RWPE2 (cell line): ENCODE results near the gene SEC62.
A peak's percentile ranks its signal among the peaks of the same experiment; 100 is the strongest.

Experiments used
- ATAC-seq: fragments of 200-7000 bp; cut with Tn5 transposase; 3 replicates; pipeline ENCODE4 v1.9.1; 2021; ENCODE audit warnings: low read depth
- DNase-seq: peaks from one replicate; pipeline ENCODE4 v3.0.0-alpha.2; 2020; ENCODE audit warnings: low spot score
- H3K27ac ChIP-seq: fragments of 450-650 bp; 2 replicates; pipeline ENCODE4 v1.5.1; 2017; ENCODE audit warnings: mild to moderate bottlenecking; ENCODE audit not compliant: poor library complexity, severe bottlenecking
- H3K27me3 ChIP-seq: fragments of 250-450 bp; sonication (Bioruptor Pico); 2 replicates; pipeline ENCODE4 v1.5.1; 2021; ENCODE audit warnings: mild to moderate bottlenecking, moderate library complexity; ENCODE audit not compliant: insufficient read depth, poor library complexity, severe bottlenecking
- H3K36me3 ChIP-seq: fragments of 250-450 bp; sonication (Bioruptor Pico); 2 replicates; pipeline ENCODE4 v1.5.1; 2020; ENCODE audit warnings: low read depth, mild to moderate bottlenecking, moderate library complexity
- H3K4me1 ChIP-seq: fragments of 250-450 bp; sonication (Bioruptor Pico); 2 replicates; pipeline ENCODE4 v1.5.1; 2021; ENCODE audit warnings: mild to moderate bottlenecking, moderate library complexity; ENCODE audit not compliant: insufficient read depth, poor library complexity, severe bottlenecking
- H3K4me3 ChIP-seq: fragments of 250-450 bp; sonication (Bioruptor Pico); 2 replicates; pipeline ENCODE4 v1.5.1; 2021; ENCODE audit warnings: mild to moderate bottlenecking, moderate library complexity; ENCODE audit not compliant: severe bottlenecking
- H3K9me3 ChIP-seq: fragments of 250-450 bp; sonication (Bioruptor Pico); 2 replicates; pipeline ENCODE4 v1.5.1; 2021; ENCODE audit warnings: mild to moderate bottlenecking, moderate library complexity; ENCODE audit not compliant: severe bottlenecking
- TF ChIP-seq, protein P1 (sequence below): fragments of 450-650 bp; IDR thresholded peaks from one replicate; pipeline ENCODE4 v1.5.1; 2017; ENCODE audit warnings: mild to moderate bottlenecking, moderate library complexity; ENCODE audit not compliant: poor library complexity, severe bottlenecking

SEC62 gene

DNA sequence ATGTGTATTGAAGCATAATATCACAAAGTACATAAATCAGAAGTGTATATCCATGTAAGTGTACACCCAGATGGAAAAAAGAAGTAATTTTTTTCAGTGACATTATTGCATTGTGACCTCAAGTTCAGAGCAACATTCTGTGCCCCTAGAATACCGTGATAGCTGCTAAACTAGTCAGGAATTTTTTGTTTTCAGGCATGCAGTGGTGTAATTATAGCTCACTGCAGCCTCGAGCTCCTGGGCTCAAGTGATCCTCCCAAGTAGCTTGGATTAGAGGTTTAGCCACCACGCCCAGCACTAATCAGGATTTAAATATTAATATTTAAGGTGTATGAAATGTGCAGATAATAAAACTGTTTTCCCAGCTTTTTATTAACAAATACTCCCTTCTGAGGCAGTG lies 25.5 kb downstream of the SEC62 start:
- H3K4me1 ChIP-seq: no peaks in the 10 kb centered on the region
- no peak overlapping the region for H3K27ac ChIP-seq
- TF ChIP-seq, protein P1, sequence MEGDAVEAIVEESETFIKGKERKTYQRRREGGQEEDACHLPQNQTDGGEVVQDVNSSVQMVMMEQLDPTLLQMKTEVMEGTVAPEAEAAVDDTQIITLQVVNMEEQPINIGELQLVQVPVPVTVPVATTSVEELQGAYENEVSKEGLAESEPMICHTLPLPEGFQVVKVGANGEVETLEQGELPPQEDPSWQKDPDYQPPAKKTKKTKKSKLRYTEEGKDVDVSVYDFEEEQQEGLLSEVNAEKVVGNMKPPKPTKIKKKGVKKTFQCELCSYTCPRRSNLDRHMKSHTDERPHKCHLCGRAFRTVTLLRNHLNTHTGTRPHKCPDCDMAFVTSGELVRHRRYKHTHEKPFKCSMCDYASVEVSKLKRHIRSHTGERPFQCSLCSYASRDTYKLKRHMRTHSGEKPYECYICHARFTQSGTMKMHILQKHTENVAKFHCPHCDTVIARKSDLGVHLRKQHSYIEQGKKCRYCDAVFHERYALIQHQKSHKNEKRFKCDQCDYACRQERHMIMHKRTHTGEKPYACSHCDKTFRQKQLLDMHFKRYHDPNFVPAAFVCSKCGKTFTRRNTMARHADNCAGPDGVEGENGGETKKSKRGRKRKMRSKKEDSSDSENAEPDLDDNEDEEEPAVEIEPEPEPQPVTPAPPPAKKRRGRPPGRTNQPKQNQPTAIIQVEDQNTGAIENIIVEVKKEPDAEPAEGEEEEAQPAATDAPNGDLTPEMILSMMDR: no peak
- no peak overlapping the region for H3K4me3 ChIP-seq
- no peak for DNase-seq
- no peak for ATAC-seq
- H3K27me3 ChIP-seq: no peaks in the 10 kb centered on the region
- peaks cover 78% of the 10 kb centered on the region for H3K36me3 ChIP-seq
- no peaks in the 10 kb centered on the region for H3K9me3 ChIP-seq

DNA sequence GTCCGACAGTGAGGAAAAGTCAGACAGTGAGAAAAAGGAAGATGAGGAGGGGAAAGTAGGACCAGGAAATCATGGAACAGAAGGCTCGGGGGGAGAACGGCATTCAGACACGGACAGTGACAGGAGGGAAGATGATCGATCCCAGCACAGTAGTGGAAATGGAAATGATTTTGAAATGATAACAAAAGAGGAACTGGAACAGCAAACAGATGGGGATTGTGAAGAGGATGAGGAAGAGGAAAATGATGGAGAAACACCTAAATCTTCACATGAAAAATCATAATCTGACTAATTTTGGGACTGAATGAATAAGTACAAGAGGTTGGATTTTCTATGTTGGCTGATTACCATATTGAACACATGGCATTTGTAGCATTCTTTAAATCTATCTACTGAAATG lies 26.2 kb downstream of the SEC62 start:
- ATAC-seq (no peak), DNase-seq (no peak)
- H3K4me3 ChIP-seq: no peak overlapping the region
- H3K27ac ChIP-seq: no peak overlapping the region
- H3K27me3 ChIP-seq: no peaks in the 10 kb centered on the region
- TF ChIP-seq, protein P1: no peak
- no peaks in the 10 kb centered on the region for H3K9me3 ChIP-seq
- H3K36me3 ChIP-seq: peaks cover 72% of the 10 kb centered on the region
- H3K4me1 ChIP-seq: no peaks in the 10 kb centered on the region

DNA sequence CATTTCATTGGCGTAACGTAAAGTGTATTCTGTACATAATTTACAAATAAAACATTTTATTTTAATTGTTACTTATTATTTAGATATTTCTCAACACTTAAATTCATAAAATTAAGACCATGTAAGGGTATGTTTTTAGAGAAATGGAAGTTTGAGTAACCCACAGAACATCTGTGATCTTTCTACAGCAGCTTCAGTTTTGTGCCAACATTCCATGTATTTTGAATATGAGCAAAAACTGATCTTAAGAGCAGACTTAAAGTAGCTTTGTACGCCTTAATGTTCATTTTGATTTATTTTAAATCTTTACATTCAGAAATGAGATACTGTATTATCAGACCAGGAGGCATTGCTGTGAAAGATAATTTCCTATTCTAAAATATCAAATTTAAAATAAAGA lies 27.2 kb downstream of the SEC62 start:
- Histone ChIP-seq H3K9me3 (no peaks in the 10 kb centered on the region), H3K4me3 (no peak overlapping the region), H3K27ac (no peak overlapping the region), H3K4me1 (no peaks in the 10 kb centered on the region), H3K27me3 (no peaks in the 10 kb centered on the region), H3K36me3 (peaks cover 62% of the 10 kb centered on the region)
- DNase-seq (no peak), ATAC-seq (no peak)
- TF ChIP-seq, protein P1: no peak

DNA sequence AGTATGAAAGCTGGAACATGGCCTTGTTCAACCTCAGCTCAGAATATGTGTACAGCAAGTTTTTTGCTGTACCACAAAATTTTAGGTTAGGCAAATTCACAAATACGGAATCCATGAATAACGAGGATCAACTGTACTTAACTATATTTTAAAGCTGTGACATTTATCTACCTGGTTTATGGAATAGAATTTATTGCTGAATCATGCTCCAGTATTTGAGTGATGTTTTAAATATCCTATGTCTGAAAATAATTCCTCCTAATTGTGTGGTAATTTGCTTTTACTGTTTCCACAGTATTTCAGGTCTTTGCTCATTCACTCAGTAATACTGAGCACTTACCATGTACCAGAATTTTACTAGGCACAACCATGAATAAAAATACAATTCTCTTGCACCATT lies 29.5 kb downstream of the SEC62 start:
- no peak for ATAC-seq
- peaks cover 45% of the 10 kb centered on the region for H3K36me3 ChIP-seq
- no peak overlapping the region for H3K4me3 ChIP-seq
- no peaks in the 10 kb centered on the region for H3K9me3 ChIP-seq
- no peaks in the 10 kb centered on the region for H3K27me3 ChIP-seq
- TF ChIP-seq, protein P1: no peak
- no peaks in the 10 kb centered on the region for H3K4me1 ChIP-seq
- H3K27ac ChIP-seq: no peak overlapping the region
- DNase-seq: no peak

DNA sequence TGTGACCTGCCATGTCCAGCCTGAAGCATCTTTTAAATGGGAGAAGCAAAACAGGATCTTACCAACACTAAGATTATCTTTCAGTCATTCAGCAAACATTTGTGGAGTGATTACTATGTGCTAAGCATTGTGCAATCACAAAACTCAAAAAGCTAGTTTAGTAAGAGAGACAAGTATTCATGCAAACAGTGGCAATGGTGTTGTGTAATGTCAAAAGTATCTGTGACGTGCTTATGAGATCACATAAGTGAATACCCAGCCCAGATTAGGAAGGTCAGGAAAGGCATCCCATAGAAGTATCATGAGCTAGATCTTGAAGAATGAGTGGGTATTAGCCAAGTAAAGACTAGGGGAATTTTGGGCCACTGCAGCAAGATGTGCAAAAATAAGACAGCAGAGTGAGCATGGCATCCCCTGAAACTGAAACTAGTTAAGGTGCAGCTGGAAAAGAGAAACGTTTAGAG lies 32.1 kb downstream of the SEC62 start:
- Histone ChIP-seq H3K4me3 (no peak overlapping the region), H3K4me1 (no peaks in the 10 kb centered on the region), H3K27me3 (no peaks in the 10 kb centered on the region), H3K27ac (no peak overlapping the region), H3K9me3 (no peaks in the 10 kb centered on the region), H3K36me3 (peaks cover 22% of the 10 kb centered on the region)
- ATAC-seq (peak; percentile 25; the same call in 2 of the 3 replicates), DNase-seq (no peak)
- TF ChIP-seq, protein P1: no peak
